ENCODE measurements around the gene FDX2. TPM values are rescaled to one million over a fixed set of nuclear protein-coding genes. Genes with fewer than 3 reads are reported as not detected.

FDX2 gene
- total RNA-seq, 2 experiments from 2014 or later = 9.9 to 12.2 TPM

DNA sequence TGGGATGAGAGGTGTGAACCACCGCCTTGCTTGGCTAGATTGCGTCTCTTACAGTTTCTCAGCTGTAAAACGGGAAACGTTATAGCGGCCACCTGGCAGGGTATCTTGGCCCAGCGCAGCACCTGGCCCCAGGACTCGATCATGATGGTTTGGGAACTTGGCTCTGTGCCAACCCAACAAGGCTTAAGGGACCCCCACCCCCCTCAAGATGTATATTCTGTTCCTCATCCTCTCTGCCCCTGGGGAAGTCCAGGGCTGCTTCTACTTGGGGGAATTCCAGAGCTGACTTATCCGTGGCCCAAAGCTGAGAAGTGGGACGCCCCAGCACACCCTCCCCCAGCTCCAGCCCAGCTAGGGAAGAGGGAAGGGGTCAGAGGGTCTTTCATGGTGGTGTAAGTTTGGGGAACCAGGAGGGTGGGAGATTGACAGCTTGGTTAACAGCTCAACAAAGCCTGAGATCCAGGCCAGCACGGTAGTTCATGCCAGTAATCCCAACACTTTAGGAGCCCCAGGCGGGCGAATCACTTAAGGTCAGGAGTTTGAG is 44.2 kb downstream of the FDX2 start:
- no peaks in the 10 kb centered on the region for H3K27me3 Mint-ChIP-seq
- ChIA-PET CTCF (interaction anchor here (0.8 to 6.5 kb wide), 19 partner anchors 12 to 212 kb away, joined by 3 to 212 read pairs (median 6); partner anchors contain the start of genes CDC37, ICAM4, ICAM5 and TYK2), POLR2A (interaction anchor here (0.6 to 4.7 kb wide), 20 partner anchors 9 to 396 kb away, joined by 3 to 69 read pairs (median 5); partner anchors contain the start of genes CDC37, DNMT1, ICAM4 and ICAM5)
- peaks cover 35% of the 10 kb centered on the region for H3K4me1 Mint-ChIP-seq (ENCODE audit: low read depth)
- peak; percentile 66 for DNase-seq
- H3K36me3 Mint-ChIP-seq = peaks cover 19% of the 10 kb centered on the region
- H3K4me3 Mint-ChIP-seq = peak overlapping the region; percentile 85
- intact Hi-C loops (cut with micrococcal nuclease) = loop anchor here (1.0 to 2.0 kb wide), 3 partner anchors 11 to 109 kb away; partner anchors contain the start of genes RAVER1 and TYK2
- peak overlapping the region; percentile 89 for H3K27ac Mint-ChIP-seq
- no peaks in the 10 kb centered on the region for H3K9me3 Mint-ChIP-seq

DNA sequence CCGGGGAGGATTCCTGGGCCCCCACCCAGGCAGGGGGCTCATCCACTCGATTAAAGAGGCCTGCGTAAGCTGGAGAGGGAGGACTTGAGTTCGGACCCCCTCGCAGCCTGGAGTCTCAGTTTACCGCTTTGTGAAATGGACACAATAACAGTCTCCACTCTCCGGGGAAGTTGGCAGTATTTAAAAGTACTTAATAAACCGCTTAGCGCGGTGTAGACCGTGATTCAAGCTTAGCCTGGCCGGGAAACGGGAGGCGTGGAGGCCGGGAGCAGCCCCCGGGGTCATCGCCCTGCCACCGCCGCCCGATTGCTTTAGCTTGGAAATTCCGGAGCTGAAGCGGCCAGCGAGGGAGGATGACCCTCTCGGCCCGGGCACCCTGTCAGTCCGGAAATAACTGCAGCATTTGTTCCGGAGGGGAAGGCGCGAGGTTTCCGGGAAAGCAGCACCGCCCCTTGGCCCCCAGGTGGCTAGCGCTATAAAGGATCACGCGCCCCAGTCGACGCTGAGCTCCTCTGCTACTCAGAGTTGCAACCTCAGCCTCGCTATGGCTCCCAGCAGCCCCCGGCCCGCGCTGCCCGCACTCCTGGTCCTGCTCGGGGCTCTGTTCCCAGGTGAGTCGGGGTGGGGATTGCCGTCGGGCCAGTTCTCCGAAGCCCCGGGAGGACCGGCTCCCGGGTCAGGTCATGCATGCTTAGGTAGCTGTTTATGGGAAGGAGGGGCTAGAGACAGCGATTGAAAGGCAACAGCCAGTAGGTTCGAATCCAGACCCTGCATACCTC is 45.0 kb downstream of the FDX2 start, which contains the start of gene ICAM1:
TSS of gene ICAM1 (plus strand) at position 505 of the 779 bp plus-strand sequence. CDS start at position 545, 40 bp downstream.
- Mint-ChIP-seq H3K27me3 (no peaks in the 10 kb centered on the region), H3K4me1 (ENCODE audit: low read depth) (peaks cover 35% of the 10 kb centered on the region)

DNA sequence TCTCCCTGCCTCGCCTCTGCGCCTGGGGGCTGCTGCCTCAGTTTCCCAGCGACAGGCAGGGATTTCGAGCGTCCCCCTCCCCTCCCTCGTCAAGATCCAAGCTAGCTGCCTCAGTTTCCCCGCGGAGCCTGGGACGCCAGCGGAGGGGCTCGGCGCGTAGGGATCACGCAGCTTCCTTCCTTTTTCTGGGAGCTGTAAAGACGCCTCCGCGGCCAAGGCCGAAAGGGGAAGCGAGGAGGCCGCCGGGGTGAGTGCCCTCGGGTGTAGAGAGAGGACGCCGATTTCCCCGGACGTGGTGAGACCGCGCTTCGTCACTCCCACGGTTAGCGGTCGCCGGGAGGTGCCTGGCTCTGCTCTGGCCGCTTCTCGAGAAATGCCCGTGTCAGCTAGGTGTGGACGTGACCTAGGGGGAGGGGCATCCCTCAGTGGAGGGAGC is 45.6 kb downstream of the FDX2 start:
- H3K36me3 Mint-ChIP-seq = peaks cover 19% of the 10 kb centered on the region
- peak overlapping the region; percentile 89 for H3K27ac Mint-ChIP-seq

More for the DNA sequence above, 45.0 kb downstream of the FDX2 start, which contains the start of gene ICAM1:
- H3K36me3 Mint-ChIP-seq = peaks cover 19% of the 10 kb centered on the region
- H3K4me3 Mint-ChIP-seq = peak within 1 kb of the TSS; percentile 85
- intact Hi-C loops (cut with micrococcal nuclease) = loop anchor here (1.0 to 2.0 kb wide), 4 partner anchors 11 to 110 kb away; partner anchors contain the start of genes ICAM4, RAVER1 and TYK2
- ChIA-PET POLR2A (interaction anchor here (0.6 to 4.7 kb wide), 21 partner anchors 9 to 397 kb away, joined by 3 to 69 read pairs (median 5); partner anchors contain the start of genes DNMT1, ICAM4, ICAM5 and MRPL4), CTCF (interaction anchor here (0.6 to 6.5 kb wide), 28 partner anchors 10 to 213 kb away, joined by 3 to 212 read pairs (median 6); partner anchors contain the start of genes CDC37, ICAM4, ICAM5 and TYK2)
- H3K9me3 Mint-ChIP-seq = no peaks in the 10 kb centered on the region
- DNase-seq = peak; percentile 89
- peak within 1 kb of the TSS; percentile 89 for H3K27ac Mint-ChIP-seq

GRCh38 chr19:10269333-10270179 is 46.3 kb downstream of the FDX2 start:
- Mint-ChIP-seq H3K27ac (peak overlapping the region; percentile 89), H3K9me3 (no peaks in the 10 kb centered on the region), H3K27me3 (no peaks in the 10 kb centered on the region), H3K4me1 (ENCODE audit: low read depth) (peaks cover 30% of the 10 kb centered on the region), H3K36me3 (peaks cover 15% of the 10 kb centered on the region), H3K4me3 (peak overlapping the region; percentile 85)
- ChIA-PET POLR2A (interaction anchor here (0.5 to 4.7 kb wide), 9 partner anchors 9 to 123 kb away, joined by 3 to 69 read pairs (median 10); partner anchors contain the start of genes ICAM4, ICAM5 and RAVER1), CTCF (interaction anchor here (0.6 to 6.5 kb wide), 28 partner anchors 9 to 863 kb away, joined by 3 to 212 read pairs (median 6); partner anchors contain the start of genes CDC37, FDX2, ICAM4 and ICAM5)
- intact Hi-C loops (cut with micrococcal nuclease) = loop anchor here (1.0 to 2.0 kb wide), 4 partner anchors 17 to 120 kb away; partner anchors contain the start of genes ICAM4, ICAM5 and TYK2
- peak; percentile 93 for DNase-seq

More for the DNA sequence above, 45.6 kb downstream of the FDX2 start:
- H3K9me3 Mint-ChIP-seq = no peaks in the 10 kb centered on the region
- no peaks in the 10 kb centered on the region for H3K27me3 Mint-ChIP-seq
- peak overlapping the region; percentile 85 for H3K4me3 Mint-ChIP-seq
- CTCF ChIA-PET = interaction anchor here (0.8 to 6.5 kb wide), 26 partner anchors 10 to 213 kb away, joined by 3 to 212 read pairs (median 6); partner anchors contain the start of genes CDC37, ICAM4, ICAM5 and RAVER1
- peak; percentile 91 for DNase-seq
- POLR2A ChIA-PET = interaction anchor here (0.5 to 4.7 kb wide), 17 partner anchors 10 to 158 kb away, joined by 3 to 69 read pairs (median 6); partner anchors contain the start of genes ICAM4, ICAM5, MRPL4 and RAVER1
- intact Hi-C loops (cut with micrococcal nuclease) = loop anchor here (1.0 to 2.0 kb wide), 2 partner anchors 16 to 111 kb away; partner anchors contain the start of genes ICAM4 and TYK2
- H3K4me1 Mint-ChIP-seq (ENCODE audit: low read depth) = peaks cover 35% of the 10 kb centered on the region

DNA sequence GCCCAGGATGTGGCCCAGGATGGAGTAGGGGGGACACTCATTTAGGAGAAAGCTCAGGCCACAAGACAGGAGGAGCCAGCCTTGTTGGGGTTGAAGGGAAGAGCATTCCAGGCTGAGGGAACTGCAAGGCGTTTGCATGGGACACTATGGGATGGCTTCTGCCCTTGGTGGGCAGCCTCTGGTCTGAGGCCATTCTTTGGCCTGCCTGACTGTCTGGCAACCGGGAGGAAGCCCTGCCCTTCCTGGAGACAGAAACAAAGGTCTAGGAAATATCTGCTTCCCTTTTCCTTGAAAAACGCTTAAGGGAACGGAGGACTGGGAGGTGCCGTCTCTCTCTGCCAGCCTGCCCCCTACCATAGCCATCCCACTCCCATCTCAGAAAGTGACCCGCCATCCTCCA is 47.7 kb downstream of the FDX2 start:
- POLR2A ChIA-PET = interaction anchor here (0.8 to 4.7 kb wide), 2 partner anchors 8 to 66 kb away, joined by 3 to 69 read pairs; no protein-coding TSS in a partner anchor
- no peaks in the 10 kb centered on the region for H3K27me3 Mint-ChIP-seq
- peak overlapping the region; percentile 1 for H3K27ac Mint-ChIP-seq
- CTCF ChIA-PET = interaction anchor here (0.7 to 6.5 kb wide), 4 partner anchors 9 to 136 kb away, joined by 3 to 212 read pairs (median 62); partner anchors contain the start of gene CDC37
- intact Hi-C loops (cut with micrococcal nuclease) = no loop called here
- no peak overlapping the region for H3K4me3 Mint-ChIP-seq
- H3K9me3 Mint-ChIP-seq = no peaks in the 10 kb centered on the region
- H3K4me1 Mint-ChIP-seq (ENCODE audit: low read depth) = peaks cover 23% of the 10 kb centered on the region
- H3K36me3 Mint-ChIP-seq = peaks cover 10% of the 10 kb centered on the region
- DNase-seq = no peak

GRCh38 chr19:10266706-10267105 is 49.1 kb downstream of the FDX2 start:
- Mint-ChIP-seq H3K27ac (no peak overlapping the region), H3K9me3 (no peaks in the 10 kb centered on the region), H3K4me1 (ENCODE audit: low read depth) (peaks cover 15% of the 10 kb centered on the region), H3K36me3 (peaks cover 4% of the 10 kb centered on the region), H3K4me3 (no peak overlapping the region), H3K27me3 (no peaks in the 10 kb centered on the region)
- ChIA-PET CTCF (interaction anchor here (0.6 to 6.5 kb wide), 2 partner anchors 102 to 121 kb away, joined by 4 to 212 read pairs; no protein-coding TSS in a partner anchor), POLR2A (interaction anchor here (1.5 kb wide), 1 partner anchor 114 kb away, joined by 3 read pairs; the partner anchor contains the start of gene TYK2)
- intact Hi-C loops (cut with micrococcal nuclease) = no loop called here
- DNase-seq = no peak

DNA sequence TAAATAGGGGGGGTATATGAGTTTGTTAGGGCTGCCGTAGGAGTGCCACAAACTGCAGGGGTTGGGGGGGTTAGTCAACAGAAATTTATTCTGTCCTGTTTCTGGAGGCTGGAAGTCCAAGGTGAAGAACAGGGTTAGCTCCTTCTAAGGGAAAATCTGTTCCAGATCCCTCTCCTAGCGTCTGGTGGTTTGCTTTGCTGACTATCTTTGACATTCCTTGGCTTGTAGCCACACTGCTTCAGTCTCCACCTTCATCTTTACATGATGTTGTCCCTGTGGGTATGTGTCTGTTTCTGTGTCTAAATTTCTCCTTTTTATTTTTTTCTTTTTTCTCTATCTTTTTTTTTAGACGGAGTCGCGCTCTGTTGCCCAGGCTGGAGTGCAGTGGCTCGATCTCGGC is 53.0 kb downstream of the FDX2 start:
- no peak for DNase-seq
- H3K27me3 Mint-ChIP-seq = no peaks in the 10 kb centered on the region
- POLR2A ChIA-PET = interaction anchor here (5.3 kb wide), 1 partner anchor 8 kb away, joined by 69 read pairs; the partner anchor contains the start of gene ICAM1
- H3K36me3 Mint-ChIP-seq = peaks cover 6% of the 10 kb centered on the region
- no peak overlapping the region for H3K27ac Mint-ChIP-seq
- H3K4me3 Mint-ChIP-seq = no peak overlapping the region
- intact Hi-C loops (cut with micrococcal nuclease) = no loop called here
- H3K4me1 Mint-ChIP-seq (ENCODE audit: low read depth) = peaks cover 26% of the 10 kb centered on the region
- H3K9me3 Mint-ChIP-seq = no peaks in the 10 kb centered on the region
- CTCF ChIA-PET = interaction anchor here (0.7 to 9.4 kb wide), 4 partner anchors 12 to 130 kb away, joined by 3 to 189 read pairs (median 53); no protein-coding TSS in a partner anchor

- intact Hi-C loops (cut with micrococcal nuclease) = loop anchor here (1.0 kb wide), 2 partner anchors 9 to 11 kb away; partner anchors contain the start of gene ICAM1
- peaks cover 26% of the 10 kb centered on the region for H3K4me1 Mint-ChIP-seq (ENCODE audit: low read depth)
- peak overlapping the region; percentile 48 for H3K4me3 Mint-ChIP-seq
- DNase-seq = peak; percentile 89
- no peaks in the 10 kb centered on the region for H3K27me3 Mint-ChIP-seq
- peak overlapping the region; percentile 93 for H3K27ac Mint-ChIP-seq
- POLR2A ChIA-PET = interaction anchor here (0.6 to 5.3 kb wide), 10 partner anchors 10 to 168 kb away, joined by 3 to 69 read pairs (median 3); partner anchors contain the start of genes ICAM1 and TYK2
- no peaks in the 10 kb centered on the region for H3K9me3 Mint-ChIP-seq
- CTCF ChIA-PET = interaction anchor here (0.5 to 9.4 kb wide), 21 partner anchors 10 to 439 kb away, joined by 3 to 189 read pairs (median 8); partner anchors contain the start of genes CDC37, ICAM1, ICAM4 and ICAM5
- peaks cover 25% of the 10 kb centered on the region for H3K36me3 Mint-ChIP-seq
These were observed 55.7 kb downstream of the FDX2 start for GRCh38 chr19:10260141-10260584.
